Keratinocyte (primary cell): ENCODE results near the gene PLA2G4F.

Experiments used
- EZH2 ChIP-seq: IDR thresholded peaks from one replicate; pipeline ENCODE4 v1.6.1; 2012; ENCODE audit warnings: inconsistent platforms, mild to moderate bottlenecking, low read length, moderate library complexity
- TF ChIP-seq, protein P1 (sequence below), 3 experiments: IDR thresholded peaks in 1 of 3; conservative IDR thresholded peaks in 1 of 3; optimal IDR thresholded peaks in 1 of 3; 2 replicates in 2 of 3; 3 replicates in 1 of 3; pipeline versions ENCODE3 to v1.5.1; 2011; ENCODE audit warnings: low read length in 3 of 3, mild to moderate bottlenecking in 3 of 3, moderate library complexity in 2 of 3, control low read depth in 1 of 3, inconsistent platforms in 1 of 3; ENCODE audit not compliant: insufficient read depth in 2 of 3; ENCODE audit errors: extremely low read depth in 1 of 3

DNA sequence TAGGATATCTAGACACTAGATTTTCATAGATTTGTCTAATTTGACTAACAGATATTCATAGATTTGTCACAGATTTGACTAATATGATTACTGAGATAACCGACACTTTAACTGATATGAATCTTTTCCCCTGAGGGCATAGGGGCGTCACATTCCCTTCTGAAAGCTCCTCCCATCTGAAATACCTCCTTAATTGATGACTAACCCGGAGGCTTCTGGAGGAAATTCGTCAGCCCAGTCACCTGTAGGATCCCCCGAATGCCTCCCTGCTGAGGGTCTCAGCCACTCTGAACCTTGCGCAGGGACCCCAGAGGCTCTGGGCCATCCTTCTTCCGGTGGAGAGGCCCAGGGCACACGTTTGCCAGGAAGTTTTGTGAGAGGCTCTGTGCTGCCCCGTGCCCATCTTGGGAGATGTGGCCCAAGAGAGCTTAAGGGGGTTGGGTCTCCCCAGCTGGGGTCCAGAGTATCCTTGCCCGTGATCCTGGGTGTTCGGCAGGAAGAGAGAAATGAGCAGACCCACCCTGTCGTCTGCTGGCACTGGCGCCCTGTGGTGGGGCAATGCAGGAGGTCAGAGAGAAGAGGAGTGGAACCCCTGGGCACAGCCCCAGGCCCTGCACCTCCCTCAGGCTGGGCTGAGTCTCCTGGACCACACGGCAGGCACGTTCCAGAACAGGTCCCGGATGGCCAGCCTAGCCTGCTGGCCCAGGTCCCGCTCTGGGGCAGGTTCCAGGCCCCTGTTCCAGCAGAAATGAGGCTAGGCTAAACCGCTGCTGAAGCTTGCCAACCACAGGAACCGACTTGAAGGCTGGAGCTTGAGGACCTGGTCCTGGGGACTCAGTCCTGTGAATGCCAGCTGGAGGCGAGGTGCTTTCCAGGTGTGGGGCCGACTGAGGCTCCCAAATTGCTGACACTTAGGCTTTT, 63.8 kb downstream of the PLA2G4F start:
- TF ChIP-seq, protein P1, sequence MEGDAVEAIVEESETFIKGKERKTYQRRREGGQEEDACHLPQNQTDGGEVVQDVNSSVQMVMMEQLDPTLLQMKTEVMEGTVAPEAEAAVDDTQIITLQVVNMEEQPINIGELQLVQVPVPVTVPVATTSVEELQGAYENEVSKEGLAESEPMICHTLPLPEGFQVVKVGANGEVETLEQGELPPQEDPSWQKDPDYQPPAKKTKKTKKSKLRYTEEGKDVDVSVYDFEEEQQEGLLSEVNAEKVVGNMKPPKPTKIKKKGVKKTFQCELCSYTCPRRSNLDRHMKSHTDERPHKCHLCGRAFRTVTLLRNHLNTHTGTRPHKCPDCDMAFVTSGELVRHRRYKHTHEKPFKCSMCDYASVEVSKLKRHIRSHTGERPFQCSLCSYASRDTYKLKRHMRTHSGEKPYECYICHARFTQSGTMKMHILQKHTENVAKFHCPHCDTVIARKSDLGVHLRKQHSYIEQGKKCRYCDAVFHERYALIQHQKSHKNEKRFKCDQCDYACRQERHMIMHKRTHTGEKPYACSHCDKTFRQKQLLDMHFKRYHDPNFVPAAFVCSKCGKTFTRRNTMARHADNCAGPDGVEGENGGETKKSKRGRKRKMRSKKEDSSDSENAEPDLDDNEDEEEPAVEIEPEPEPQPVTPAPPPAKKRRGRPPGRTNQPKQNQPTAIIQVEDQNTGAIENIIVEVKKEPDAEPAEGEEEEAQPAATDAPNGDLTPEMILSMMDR (optimal IDR thresholded peaks at IDR 0.05 in 1 of 3, IDR thresholded peaks at IDR 0.05 in 1 of 3, conservative IDR thresholded peaks at IDR 0.05 in 1 of 3; ENCODE audit: extremely low read depth in 1 of 3, insufficient read depth in 2 of 3, low read length in 3 of 3): no peak
- TF ChIP-seq EZH2: no peak
